ENCODE results near the gene PIEZO2. TPM values are rescaled to one million over a fixed set of nuclear protein-coding genes. Genes with fewer than 3 reads are reported as not detected.

The PIEZO2 gene
- total RNA-seq, 1 donor from 2014 or later = 5.3 TPM

- Histone ChIP-seq H3K9me3 (ENCODE audit: insufficient read depth, low read depth, low read length) (no peaks in the 10 kb centered on the region), H3K4me3 (ENCODE audit: insufficient read depth, low read depth, low read length) (no peak overlapping the region), H4K20me1 (ENCODE audit: insufficient read depth, low read length) (no peaks in the 10 kb centered on the region), H3K36me3 (ENCODE audit: insufficient read depth, low read length) (no peaks in the 10 kb centered on the region), H3K27me3 (ENCODE audit: insufficient read depth, low read length) (no peaks in the 10 kb centered on the region), H3K4me1 (ENCODE audit: insufficient read depth, low read length) (no peaks in the 10 kb centered on the region), H3K4me2 (ENCODE audit: low read length) (no peak overlapping the region), H2AFZ (ENCODE audit: low read depth, low read length) (no peak overlapping the region), H3K27ac (ENCODE audit: low read depth, low read length) (no peak overlapping the region), H3K79me2 (ENCODE audit: insufficient read depth, low read length) (no peaks in the 10 kb centered on the region), H3K9ac (ENCODE audit: low read length) (no peak overlapping the region)
- Mint-ChIP-seq H3K9me3 (ENCODE audit: unreplicated experiment) (peaks cover 1% of the 10 kb centered on the region), H3K4me1 (ENCODE audit: low read depth, unreplicated experiment) (peaks cover 8% of the 10 kb centered on the region), H3K4me3 (ENCODE audit: unreplicated experiment) (no peak overlapping the region), H3K27me3 (ENCODE audit: low read depth, unreplicated experiment) (peaks cover 2% of the 10 kb centered on the region), H3K36me3 (ENCODE audit: low read depth, unreplicated experiment) (peaks cover 3% of the 10 kb centered on the region), H3K27ac (ENCODE audit: unreplicated experiment) (no peak overlapping the region)
- DNase-seq (ENCODE audit: low read depth) (no peak), FAIRE-seq (no peak)
- no peak for TF ChIP-seq EZH2 (IDR thresholded peaks at IDR 0.05; ENCODE audit: insufficient read depth, low read length)
- TF ChIP-seq CTCF (IDR thresholded peaks at IDR 0.05; ENCODE audit: insufficient read depth, low read depth, low read length) = no peak
These were observed 460.6 kb downstream of the PIEZO2 start for GRCh38 chr18:10688766-10689165.

- FAIRE-seq (no peak), DNase-seq (ENCODE audit: low read depth) (no peak)
- no peak overlapping the region for H3K27ac Mint-ChIP-seq (ENCODE audit: unreplicated experiment)
These were observed 462.0 kb downstream of the PIEZO2 start for GRCh38 chr18:10687161-10687925.

More at GRCh38 chr18:10687161-10687925, 462.0 kb downstream of the PIEZO2 start:
- peaks cover 8% of the 10 kb centered on the region for H3K4me1 Mint-ChIP-seq (ENCODE audit: low read depth, unreplicated experiment)
- Histone ChIP-seq H3K36me3 (ENCODE audit: insufficient read depth, low read length) (no peaks in the 10 kb centered on the region), H2AFZ (ENCODE audit: low read depth, low read length) (no peak overlapping the region), H3K4me1 (ENCODE audit: insufficient read depth, low read length) (no peaks in the 10 kb centered on the region), H3K27ac (ENCODE audit: low read depth, low read length) (no peak overlapping the region), H3K4me3 (ENCODE audit: insufficient read depth, low read depth, low read length) (no peak overlapping the region), H3K9ac (ENCODE audit: low read length) (no peak overlapping the region), H3K27me3 (ENCODE audit: insufficient read depth, low read length) (no peaks in the 10 kb centered on the region), H3K9me3 (ENCODE audit: insufficient read depth, low read depth, low read length) (no peaks in the 10 kb centered on the region), H4K20me1 (ENCODE audit: insufficient read depth, low read length) (no peaks in the 10 kb centered on the region), H3K79me2 (ENCODE audit: insufficient read depth, low read length) (no peaks in the 10 kb centered on the region), H3K4me2 (ENCODE audit: low read length) (no peak overlapping the region)
- peaks cover 4% of the 10 kb centered on the region for H3K36me3 Mint-ChIP-seq (ENCODE audit: low read depth, unreplicated experiment)
- H3K27me3 Mint-ChIP-seq (ENCODE audit: low read depth, unreplicated experiment) = peaks cover 2% of the 10 kb centered on the region
- TF ChIP-seq CTCF (IDR thresholded peaks at IDR 0.05; ENCODE audit: insufficient read depth, low read depth, low read length) (no peak), EZH2 (IDR thresholded peaks at IDR 0.05; ENCODE audit: insufficient read depth, low read length) (no peak)
- no peak overlapping the region for H3K4me3 Mint-ChIP-seq (ENCODE audit: unreplicated experiment)
- peaks cover 1% of the 10 kb centered on the region for H3K9me3 Mint-ChIP-seq (ENCODE audit: unreplicated experiment)
